Neutrophil (primary cell): Measurements from ENCODE around the gene ABHD17A.
A peak's percentile ranks its signal among the peaks of the same experiment; 100 is the strongest.

Experiments
- H3K27ac ChIP-seq: fragments of 200-600 bp; sonication (generic); 2 replicates; pipeline ENCODE4 v1.5.1; 2016; ENCODE audit warnings: mild to moderate bottlenecking, moderate library complexity
- H3K27me3 ChIP-seq: fragments of 200-600 bp; sonication (generic); 2 replicates; pipeline ENCODE4 v1.6.0; 2016; ENCODE audit warnings: mild to moderate bottlenecking
- H3K36me3 ChIP-seq: fragments of 200-600 bp; sonication (generic); 2 replicates; pipeline ENCODE4 v1.5.1; 2017
- H3K4me1 ChIP-seq, 2 experiments: fragments of 200-600 bp in 1 of 2; sonication (generic) in 1 of 2; 1 replicate in 1 of 2; 2 replicates in 1 of 2; pipeline versions ENCODE4 v1.5.1 to v1.6.1; 2013 to 2016; ENCODE audit warnings: low read depth in 1 of 2, low read length in 1 of 2, mild to moderate bottlenecking in 1 of 2, moderate library complexity in 1 of 2; ENCODE audit not compliant: control insufficient read depth in 1 of 2, insufficient read depth in 1 of 2
- H3K4me3 ChIP-seq, 2 experiments: fragments of 200-600 bp in 1 of 2; sonication (generic) in 1 of 2; 1 replicate in 1 of 2; 2 replicates in 1 of 2; pipeline ENCODE4 v1.5.1; 2013 to 2016; ENCODE audit warnings: low read depth in 1 of 2, low read length in 1 of 2, mild to moderate bottlenecking in 1 of 2, moderate library complexity in 1 of 2
- H3K9me3 ChIP-seq: fragments of 200-600 bp; sonication (generic); 2 replicates; pipeline ENCODE4 v1.5.1; 2016
- TF ChIP-seq, protein P1 (sequence below): fragments of 200-600 bp; sonication (generic); IDR thresholded peaks from 2 replicates; pipeline ENCODE4 v1.5.1; 2016; ENCODE audit warnings: antibody characterized with exemption

Gene ABHD17A

GRCh38 chr19:1843646-1844394 lies 41.5 kb downstream of the ABHD17A start:
- TF ChIP-seq, protein P1, sequence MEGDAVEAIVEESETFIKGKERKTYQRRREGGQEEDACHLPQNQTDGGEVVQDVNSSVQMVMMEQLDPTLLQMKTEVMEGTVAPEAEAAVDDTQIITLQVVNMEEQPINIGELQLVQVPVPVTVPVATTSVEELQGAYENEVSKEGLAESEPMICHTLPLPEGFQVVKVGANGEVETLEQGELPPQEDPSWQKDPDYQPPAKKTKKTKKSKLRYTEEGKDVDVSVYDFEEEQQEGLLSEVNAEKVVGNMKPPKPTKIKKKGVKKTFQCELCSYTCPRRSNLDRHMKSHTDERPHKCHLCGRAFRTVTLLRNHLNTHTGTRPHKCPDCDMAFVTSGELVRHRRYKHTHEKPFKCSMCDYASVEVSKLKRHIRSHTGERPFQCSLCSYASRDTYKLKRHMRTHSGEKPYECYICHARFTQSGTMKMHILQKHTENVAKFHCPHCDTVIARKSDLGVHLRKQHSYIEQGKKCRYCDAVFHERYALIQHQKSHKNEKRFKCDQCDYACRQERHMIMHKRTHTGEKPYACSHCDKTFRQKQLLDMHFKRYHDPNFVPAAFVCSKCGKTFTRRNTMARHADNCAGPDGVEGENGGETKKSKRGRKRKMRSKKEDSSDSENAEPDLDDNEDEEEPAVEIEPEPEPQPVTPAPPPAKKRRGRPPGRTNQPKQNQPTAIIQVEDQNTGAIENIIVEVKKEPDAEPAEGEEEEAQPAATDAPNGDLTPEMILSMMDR, result no peak
- Histone ChIP-seq H3K27me3 (no peaks in the 10 kb centered on the region), H3K27ac (no peak overlapping the region), H3K4me3 (no peak overlapping the region), H3K36me3 (peaks cover 15% of the 10 kb centered on the region), H3K9me3 (no peaks in the 10 kb centered on the region), H3K4me1 (peaks cover 40 to 47% of the 10 kb centered on the region in 2 experiments)

- H3K4me1 ChIP-seq, result peaks cover 39 to 45% of the 10 kb centered on the region in 2 experiments
- no peak overlapping the region for H3K27ac ChIP-seq
- H3K27me3 ChIP-seq, result no peaks in the 10 kb centered on the region
- no peak overlapping the region for H3K4me3 ChIP-seq
- no peaks in the 10 kb centered on the region for H3K9me3 ChIP-seq
- TF ChIP-seq, protein P1, result no peak
- peaks cover 15% of the 10 kb centered on the region for H3K36me3 ChIP-seq
These were observed 42.2 kb downstream of the ABHD17A start for GRCh38 chr19:1843116-1843515.

DNA sequence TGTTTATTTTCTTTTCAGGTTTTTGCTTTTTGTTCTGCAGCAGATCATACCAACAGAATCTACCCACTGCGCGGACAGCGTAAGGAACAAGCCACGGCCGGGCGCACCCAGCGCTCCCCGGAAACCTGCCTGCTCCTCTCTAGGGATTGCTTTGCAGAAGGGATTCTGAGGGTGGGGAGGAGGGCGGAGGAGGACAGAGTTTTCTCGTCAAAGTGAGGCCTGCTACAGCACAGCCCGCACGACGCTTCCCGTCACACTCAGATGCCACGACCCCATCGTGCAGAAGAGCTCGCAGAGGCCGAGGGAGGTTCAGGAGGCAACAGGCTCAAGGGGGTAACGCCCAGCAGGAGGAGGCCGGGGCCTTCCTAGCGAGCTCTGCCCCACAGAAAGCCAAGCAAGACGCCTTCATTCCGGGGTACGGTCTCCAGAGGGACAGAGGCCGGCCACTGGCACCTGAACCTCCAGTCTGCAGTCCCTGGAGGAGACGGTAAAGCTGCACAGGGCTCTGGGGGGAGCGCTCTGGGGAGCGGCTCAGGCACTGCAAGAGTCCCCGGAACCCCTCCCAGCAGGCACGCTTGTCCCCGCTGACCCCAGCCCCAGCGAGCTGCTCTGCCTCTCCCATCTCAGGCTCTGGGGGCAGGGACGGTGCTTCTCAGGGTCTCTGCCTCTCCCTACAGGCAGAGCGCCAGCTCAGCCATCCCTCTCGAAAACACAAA lies 43.9 kb downstream of the ABHD17A start:
- Histone ChIP-seq H3K27me3 (no peaks in the 10 kb centered on the region), H3K9me3 (no peaks in the 10 kb centered on the region), H3K27ac (no peak overlapping the region), H3K4me1 (peaks cover 28 to 29% of the 10 kb centered on the region in 2 experiments), H3K4me3 (no peak overlapping the region), H3K36me3 (peaks cover 15% of the 10 kb centered on the region)
- TF ChIP-seq, protein P1, result no peak

- Histone ChIP-seq H3K9me3 (no peaks in the 10 kb centered on the region), H3K36me3 (peaks cover 15% of the 10 kb centered on the region), H3K27me3 (no peaks in the 10 kb centered on the region), H3K4me3 (no peak overlapping the region), H3K4me1 (peaks cover 21 to 25% of the 10 kb centered on the region in 2 experiments), H3K27ac (peak overlapping the region; percentile 58)
- TF ChIP-seq, protein P1, result no peak
These were observed 44.7 kb downstream of the ABHD17A start for GRCh38 chr19:1840541-1841115.

- Histone ChIP-seq H3K36me3 (peaks cover 11% of the 10 kb centered on the region), H3K4me3 (no peak overlapping the region), H3K27me3 (no peaks in the 10 kb centered on the region), H3K9me3 (no peaks in the 10 kb centered on the region), H3K27ac (peak overlapping the region; percentile 58), H3K4me1 (peaks cover 18 to 25% of the 10 kb centered on the region in 2 experiments)
- TF ChIP-seq, protein P1, result no peak
These were observed 45.4 kb downstream of the ABHD17A start for GRCh38 chr19:1839658-1840540.
